DOHH2 (cell line): ENCODE data around the gene TCTN1.
"Not testable (repeated sequence)": the region's sequence is repeated elsewhere in the genome, so short reads cannot be mapped to it uniquely, and the experiment has no call there.

Source experiments
- H3F3A ChIP-seq: fragments of 200-600 bp; sonication (generic), shearing (Covaris generic); 2 replicates; pipeline ENCODE4 v1.6.0; 2016; ENCODE audit warnings: antibody characterized with exemption, mild to moderate bottlenecking; ENCODE audit not compliant: control insufficient read depth, insufficient read depth
- H3K27ac ChIP-seq: fragments of 200-600 bp; sonication (generic); 2 replicates; pipeline ENCODE4 v1.5.1; 2014; ENCODE audit warnings: low read depth, mild to moderate bottlenecking, low read length, moderate library complexity
- H3K27me3 ChIP-seq: fragments of 200-600 bp; sonication (generic); 2 replicates; pipeline ENCODE4 v1.6.1; 2014; ENCODE audit warnings: mild to moderate bottlenecking, low read length, mixed read lengths; ENCODE audit not compliant: control insufficient read depth
- H3K36me3 ChIP-seq: fragments of 200-600 bp; sonication (generic); 2 replicates; pipeline ENCODE4 v1.6.1; 2014; ENCODE audit warnings: mild to moderate bottlenecking, low read length, moderate library complexity, mixed read lengths; ENCODE audit not compliant: control insufficient read depth
- H3K4me1 ChIP-seq: fragments of 200-600 bp; sonication (generic); 2 replicates; pipeline ENCODE4 v1.6.1; 2014; ENCODE audit warnings: mild to moderate bottlenecking, low read length, mixed read lengths; ENCODE audit not compliant: control insufficient read depth
- H3K4me2 ChIP-seq: fragments of 200-600 bp; sonication (generic); 2 replicates; pipeline ENCODE4 v1.6.0; 2014; ENCODE audit warnings: mild to moderate bottlenecking, low read length, moderate library complexity
- H3K4me3 ChIP-seq: fragments of 200-600 bp; sonication (generic); 2 replicates; pipeline ENCODE4 v1.5.1; 2014; ENCODE audit warnings: mild to moderate bottlenecking, low read length, mixed read lengths
- H3K79me2 ChIP-seq: fragments of 200-600 bp; sonication (generic); 2 replicates; pipeline ENCODE4 v1.6.1; 2014; ENCODE audit warnings: mild to moderate bottlenecking, low read length, mixed read lengths; ENCODE audit not compliant: control insufficient read depth
- H3K9me2 ChIP-seq: fragments of 200-600 bp; sonication (generic); replicated peaks from 2 replicates; pipeline ENCODE4 v1.6.1; 2014; ENCODE audit warnings: mild to moderate bottlenecking, low read length, mixed read lengths; ENCODE audit not compliant: control insufficient read depth
- H3K9me3 ChIP-seq: fragments of 200-600 bp; sonication (generic); 2 replicates; pipeline ENCODE4 v1.6.1; 2014; ENCODE audit warnings: antibody characterized with exemption, low read length, mixed read lengths; ENCODE audit not compliant: control insufficient read depth, insufficient read depth
- H4K20me1 ChIP-seq: fragments of 200-600 bp; sonication (generic); 2 replicates; pipeline ENCODE4 v1.6.0; 2014; ENCODE audit warnings: low read depth, mild to moderate bottlenecking, antibody characterized with exemption, low read length, moderate library complexity; ENCODE audit not compliant: control insufficient read depth, insufficient read depth
- CTCF ChIP-seq: fragments of 200-600 bp; sonication (generic); IDR thresholded peaks from one replicate; pipeline ENCODE4 v1.5.1; 2014; ENCODE audit warnings: antibody characterized with exemption, mild to moderate bottlenecking, low read depth, low read length; ENCODE audit not compliant: poor library complexity, severe bottlenecking
- EZH2phosphoT487 ChIP-seq: fragments of 200-600 bp; sonication (generic); IDR thresholded peaks from 2 replicates; pipeline ENCODE4 v1.6.1; 2017; ENCODE audit warnings: borderline replicate concordance, mild to moderate bottlenecking, antibody characterized with exemption, low read length, moderate library complexity, mixed read lengths

Gene TCTN1

GRCh38 chr12:110599334-110599733, 14.6 kb upstream of the TCTN1 start:
- H3K36me3 ChIP-seq, result no peaks in the 10 kb centered on the region
- H3K4me1 ChIP-seq, result peaks cover 25% of the 10 kb centered on the region
- TF ChIP-seq EZH2phosphoT487, result no peak
- no peak for TF ChIP-seq CTCF
- no peaks in the 10 kb centered on the region for H3K9me2 ChIP-seq
- no peaks in the 10 kb centered on the region for H4K20me1 ChIP-seq
- peaks cover 5% of the 10 kb centered on the region for H3F3A ChIP-seq
- H3K9me3 ChIP-seq, result no peaks in the 10 kb centered on the region
- no peak overlapping the region for H3K27ac ChIP-seq
- H3K4me3 ChIP-seq, result no peak overlapping the region
- no peaks in the 10 kb centered on the region for H3K27me3 ChIP-seq
- H3K79me2 ChIP-seq, result no peaks in the 10 kb centered on the region
- H3K4me2 ChIP-seq, result no peak overlapping the region

- H3K9me2 ChIP-seq, result no peaks in the 10 kb centered on the region
- H3K36me3 ChIP-seq, result no peaks in the 10 kb centered on the region
- H3K79me2 ChIP-seq, result no peaks in the 10 kb centered on the region
- H3K4me1 ChIP-seq, result peaks cover 34% of the 10 kb centered on the region
- no peaks in the 10 kb centered on the region for H3K27me3 ChIP-seq
- TF ChIP-seq EZH2phosphoT487 (no peak), CTCF (peak; percentile 50)
- no peak overlapping the region for H3K4me2 ChIP-seq
- H3K9me3 ChIP-seq, result no peaks in the 10 kb centered on the region
- no peak overlapping the region for H3K4me3 ChIP-seq
- H4K20me1 ChIP-seq, result no peaks in the 10 kb centered on the region
- no peak overlapping the region for H3K27ac ChIP-seq
- peaks cover 5% of the 10 kb centered on the region for H3F3A ChIP-seq
Observed at GRCh38 chr12:110600254-110600653, 13.7 kb upstream of the TCTN1 start.

GRCh38 chr12:110602085-110602814, 11.7 kb upstream of the TCTN1 start:
- H3K27ac ChIP-seq, H3K4me3 ChIP-seq, H3K9me2 ChIP-seq, H4K20me1 ChIP-seq, H3K36me3 ChIP-seq, H3K79me2 ChIP-seq, H3K9me3 ChIP-seq, H3K4me2 ChIP-seq, H3K27me3 ChIP-seq: not testable (repeated sequence)
- Histone ChIP-seq H3F3A (peaks cover 12% of the 10 kb centered on the region), H3K4me1 (peaks cover 50% of the 10 kb centered on the region)
- peak; percentile 72 for TF ChIP-seq CTCF

GRCh38 chr12:110606253-110606611, 7.7 kb upstream of the TCTN1 start:
- Histone ChIP-seq H3K4me1 (peaks cover 75% of the 10 kb centered on the region), H3K79me2 (no peaks in the 10 kb centered on the region), H3K4me3 (peak overlapping the region; percentile 73), H3F3A (peaks cover 17% of the 10 kb centered on the region), H4K20me1 (no peaks in the 10 kb centered on the region), H3K36me3 (no peaks in the 10 kb centered on the region), H3K9me3 (no peaks in the 10 kb centered on the region), H3K27me3 (no peaks in the 10 kb centered on the region), H3K9me2 (no peaks in the 10 kb centered on the region), H3K4me2 (peak overlapping the region; percentile 78), H3K27ac (peak overlapping the region; percentile 96)
- TF ChIP-seq CTCF, result no peak
- TF ChIP-seq EZH2phosphoT487, result no peak
